K562 (cell line): ENCODE measurements around the gene SLC18A3.

Experiments
- CAMTA2 ChIP-seq: fragments of 250-450 bp; sonication (Bioruptor Pico); conservative IDR thresholded peaks from 2 replicates; pipeline ENCODE4 v1.5.1; 2022
- EP300 ChIP-seq: IDR thresholded peaks from 2 replicates; pipeline ENCODE4 v1.6.1; 2012; ENCODE audit warnings: low read length, improper control_type of control experiment
- GTF2E2 ChIP-seq: fragments of 200-800 bp; sonication (Bioruptor generic); IDR thresholded peaks from 2 replicates; pipeline ENCODE4 v1.6.1; 2016; ENCODE audit warnings: missing genetic modification characterization, missing compliant biosample characterization
- KLF16 ChIP-seq: IDR thresholded peaks from 2 replicates; pipeline ENCODE4 v1.6.1; 2016; ENCODE audit warnings: antibody characterized with exemption
- MXI1 ChIP-seq: IDR thresholded peaks from 2 replicates; pipeline ENCODE4 v1.6.1; 2011; ENCODE audit warnings: low read depth, mild to moderate bottlenecking, improper control_type of control experiment, low read length
- POLR2AphosphoS5 ChIP-seq: IDR thresholded peaks from 2 replicates; pipeline ENCODE4 v1.6.1; 2011; ENCODE audit warnings: mild to moderate bottlenecking, low read depth, low read length, moderate library complexity; ENCODE audit not compliant: control insufficient read depth, insufficient read depth
- SLC30A9 ChIP-seq: fragments of 250-450 bp; sonication (Bioruptor Pico); IDR thresholded peaks from 2 replicates; pipeline ENCODE4 v1.8.0; 2022; ENCODE audit warnings: mild to moderate bottlenecking, moderate library complexity
- SRSF7 ChIP-seq: fragments of 200-400 bp; formaldehyde crosslinking; optimal IDR thresholded peaks from 2 replicates; pipeline ENCODE3; 2017; ENCODE audit warnings: mild to moderate bottlenecking, low read depth, low read length
- TBP ChIP-seq: optimal IDR thresholded peaks from 2 replicates; pipeline ENCODE3; 2011; ENCODE audit warnings: low read depth, low read length, improper control_type of control experiment
- ZBTB12 ChIP-seq: fragments of 250-450 bp; sonication (Bioruptor Pico); IDR thresholded peaks from 2 replicates; pipeline ENCODE4 v1.4.0; 2020
- ZNF609 ChIP-seq: sonication (generic); formaldehyde crosslinking; IDR thresholded peaks from 2 replicates; pipeline ENCODE4 v1.8.1; 2023; ENCODE audit warnings: missing genetic modification reagents, mild to moderate bottlenecking, borderline replicate concordance
- TF ChIP-seq, protein P1 (sequence below), 3 experiments: IDR thresholded peaks in 2 of 3; conservative IDR thresholded peaks in 1 of 3; 2 replicates each; pipeline ENCODE4 v1.5.1; 2011 to 2012; ENCODE audit warnings: low read length in 3 of 3, mild to moderate bottlenecking in 3 of 3, control low read depth in 2 of 3, improper control_type of control experiment in 1 of 3, inconsistent platforms in 1 of 3, low read depth in 1 of 3, mixed read lengths in 1 of 3, moderate library complexity in 1 of 3; ENCODE audit not compliant: insufficient read depth in 2 of 3

GRCh38 chr10:49651039-49651835, 41.1 kb downstream of the SLC18A3 start:
- TF ChIP-seq KLF16 (no peak), TBP (no peak), SLC30A9 (no peak), POLR2AphosphoS5 (no peak), SRSF7 (no peak), ZNF609 (CRISPR knock-in tag) (no peak), ZBTB12 (CRISPR knock-in tag) (no peak), CAMTA2 (CRISPR knock-in tag) (no peak), GTF2E2 (tag) (no peak), EP300 (no peak), MXI1 (no peak)
- TF ChIP-seq, protein P1, sequence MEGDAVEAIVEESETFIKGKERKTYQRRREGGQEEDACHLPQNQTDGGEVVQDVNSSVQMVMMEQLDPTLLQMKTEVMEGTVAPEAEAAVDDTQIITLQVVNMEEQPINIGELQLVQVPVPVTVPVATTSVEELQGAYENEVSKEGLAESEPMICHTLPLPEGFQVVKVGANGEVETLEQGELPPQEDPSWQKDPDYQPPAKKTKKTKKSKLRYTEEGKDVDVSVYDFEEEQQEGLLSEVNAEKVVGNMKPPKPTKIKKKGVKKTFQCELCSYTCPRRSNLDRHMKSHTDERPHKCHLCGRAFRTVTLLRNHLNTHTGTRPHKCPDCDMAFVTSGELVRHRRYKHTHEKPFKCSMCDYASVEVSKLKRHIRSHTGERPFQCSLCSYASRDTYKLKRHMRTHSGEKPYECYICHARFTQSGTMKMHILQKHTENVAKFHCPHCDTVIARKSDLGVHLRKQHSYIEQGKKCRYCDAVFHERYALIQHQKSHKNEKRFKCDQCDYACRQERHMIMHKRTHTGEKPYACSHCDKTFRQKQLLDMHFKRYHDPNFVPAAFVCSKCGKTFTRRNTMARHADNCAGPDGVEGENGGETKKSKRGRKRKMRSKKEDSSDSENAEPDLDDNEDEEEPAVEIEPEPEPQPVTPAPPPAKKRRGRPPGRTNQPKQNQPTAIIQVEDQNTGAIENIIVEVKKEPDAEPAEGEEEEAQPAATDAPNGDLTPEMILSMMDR (IDR thresholded peaks at IDR 0.05 in 2 of 3, conservative IDR thresholded peaks at IDR 0.05 in 1 of 3; ENCODE audit: insufficient read depth in 2 of 3, low read depth in 1 of 3, low read length in 3 of 3) = no peak
